ENCODE data around the gene ARFGEF2. TPM values are rescaled to one million over a fixed set of nuclear protein-coding genes. Genes with fewer than 3 reads are reported as not detected.
A peak's percentile ranks its signal among the peaks of the same experiment; 100 is the strongest.
"Not testable (repeated sequence)": the region's sequence is repeated elsewhere in the genome, so short reads cannot be mapped to it uniquely, and the experiment has no call there.

The ARFGEF2 gene
- total and polyA plus RNA-seq, 11 donors = 7.5 to 52.7 (median 40.2) TPM

- intact Hi-C loops (cut with DNase I) = no loop called here
- Histone ChIP-seq H3K36me3 (peaks cover 0 to 100% (median 100%) of the 10 kb centered on the region in 9 donors), H3K4me3 (no peak overlapping the region), H3K27ac (no peak overlapping the region), H3K9me3 (no peaks in the 10 kb centered on the region), H3K4me1 (no peaks in the 10 kb centered on the region), H3K27me3 (no peaks in the 10 kb centered on the region)
- ATAC-seq (no peak), DNase-seq (no peak)
- TF ChIP-seq POLR2A (IDR thresholded peaks at IDR 0.05) = no peak
- TF ChIP-seq, protein P1, sequence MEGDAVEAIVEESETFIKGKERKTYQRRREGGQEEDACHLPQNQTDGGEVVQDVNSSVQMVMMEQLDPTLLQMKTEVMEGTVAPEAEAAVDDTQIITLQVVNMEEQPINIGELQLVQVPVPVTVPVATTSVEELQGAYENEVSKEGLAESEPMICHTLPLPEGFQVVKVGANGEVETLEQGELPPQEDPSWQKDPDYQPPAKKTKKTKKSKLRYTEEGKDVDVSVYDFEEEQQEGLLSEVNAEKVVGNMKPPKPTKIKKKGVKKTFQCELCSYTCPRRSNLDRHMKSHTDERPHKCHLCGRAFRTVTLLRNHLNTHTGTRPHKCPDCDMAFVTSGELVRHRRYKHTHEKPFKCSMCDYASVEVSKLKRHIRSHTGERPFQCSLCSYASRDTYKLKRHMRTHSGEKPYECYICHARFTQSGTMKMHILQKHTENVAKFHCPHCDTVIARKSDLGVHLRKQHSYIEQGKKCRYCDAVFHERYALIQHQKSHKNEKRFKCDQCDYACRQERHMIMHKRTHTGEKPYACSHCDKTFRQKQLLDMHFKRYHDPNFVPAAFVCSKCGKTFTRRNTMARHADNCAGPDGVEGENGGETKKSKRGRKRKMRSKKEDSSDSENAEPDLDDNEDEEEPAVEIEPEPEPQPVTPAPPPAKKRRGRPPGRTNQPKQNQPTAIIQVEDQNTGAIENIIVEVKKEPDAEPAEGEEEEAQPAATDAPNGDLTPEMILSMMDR (IDR thresholded peaks at IDR 0.05) = no peak
- WGBS, 4 donors = 92 to 93% (median 93%) methylated on average over 12 of the region's 12 CpGs
These were observed 88.6 kb downstream of the ARFGEF2 start for GRCh38 chr20:49009899-49010631.

DNA sequence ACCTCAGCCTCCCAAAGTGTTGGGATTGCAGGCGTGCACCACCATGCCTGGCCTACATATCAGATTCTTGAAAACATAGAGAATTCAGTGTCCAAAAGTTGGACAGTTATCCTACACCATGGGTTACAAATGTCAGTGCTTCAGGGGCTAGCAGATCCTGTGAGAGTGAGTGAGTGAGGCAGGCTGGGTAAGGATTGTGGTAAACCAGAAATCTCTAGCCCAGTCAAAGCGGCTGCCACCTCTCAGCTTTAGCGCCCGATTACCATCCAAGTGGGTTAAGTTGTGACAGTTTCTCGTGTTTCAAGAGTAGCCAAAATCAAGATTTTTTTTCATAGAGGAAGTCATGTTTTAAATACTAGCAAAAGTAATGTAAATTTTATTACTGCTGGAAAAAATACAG, 102.7 kb downstream of the ARFGEF2 start:
- Histone ChIP-seq H3K4me3 (no peak overlapping the region), H3K27me3 (no peaks in the 10 kb centered on the region), H3K36me3 (peaks cover 0 to 99% (median 95%) of the 10 kb centered on the region in 9 donors), H3K4me1 (no peaks in the 10 kb centered on the region), H3K27ac (no peak overlapping the region), H3K9me3 (no peaks in the 10 kb centered on the region)
- ATAC-seq (no peak), DNase-seq (no peak)
- WGBS, 4 donors = 96 to 97% (median 96%) methylated on average over 5 of the region's 5 CpGs
- TF ChIP-seq, protein P1 (IDR thresholded peaks at IDR 0.05) = no peak
- no peak for TF ChIP-seq POLR2A (IDR thresholded peaks at IDR 0.05)
- intact Hi-C loops (cut with DNase I) = no loop called here

DNA sequence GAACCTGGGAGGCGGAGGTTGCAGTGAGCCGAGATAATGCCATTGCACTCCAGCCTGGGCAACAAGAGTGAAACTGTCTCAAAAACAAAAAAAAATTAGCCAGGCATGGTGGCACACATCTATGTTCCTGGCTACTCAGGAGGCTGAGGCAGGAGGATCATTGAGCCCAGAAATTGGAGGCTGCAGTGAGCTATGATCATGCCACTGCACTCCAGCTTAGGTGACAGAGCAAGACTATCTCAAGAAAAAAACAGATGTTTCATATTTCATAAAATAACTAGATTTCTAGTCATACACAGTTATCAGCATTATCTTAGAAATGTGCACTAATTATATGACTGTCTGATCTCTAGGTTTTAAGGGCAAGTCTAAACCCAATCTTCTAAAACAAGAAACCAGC, 106.7 kb downstream of the ARFGEF2 start:
- intact Hi-C loops (cut with DNase I); ATAC-seq; H3K27ac ChIP-seq; H3K4me1 ChIP-seq; H3K9me3 ChIP-seq; H3K4me3 ChIP-seq; DNase-seq; H3K27me3 ChIP-seq: not testable (repeated sequence)
- WGBS, 4 donors = 91 to 95% (median 94%) methylated on average over 2 of the region's 2 CpGs
- H3K36me3 ChIP-seq = peaks cover 0 to 99% (median 94%) of the 10 kb centered on the region in 9 donors

DNA sequence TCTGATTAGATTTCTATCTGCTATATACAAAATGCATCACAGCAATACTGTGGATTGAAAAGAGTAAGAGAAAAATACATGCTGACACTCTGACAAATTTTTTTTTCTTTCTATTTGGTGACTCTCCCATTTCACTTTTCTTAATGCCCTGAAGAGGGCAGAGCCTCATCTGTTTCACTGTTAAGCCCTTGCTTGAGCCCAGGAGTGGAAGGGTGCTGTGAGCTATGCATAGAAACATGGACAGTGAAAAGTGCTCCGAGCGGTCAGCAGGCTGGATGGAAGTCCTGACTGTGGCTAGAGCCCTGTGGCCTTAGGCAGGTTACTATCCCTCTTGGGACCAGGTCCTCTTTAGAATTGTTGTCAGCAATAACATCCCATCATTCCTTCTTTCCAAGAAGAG, 107.2 kb downstream of the ARFGEF2 start:
- WGBS, 4 donors = 39 to 59% (median 49%) methylated on average over 2 of the region's 2 CpGs
- intact Hi-C loops (cut with DNase I) = no loop called here
- DNase-seq = no peak
- H3K27ac ChIP-seq = no peak overlapping the region
- H3K4me1 ChIP-seq = no peaks in the 10 kb centered on the region
- TF ChIP-seq, protein P1 (IDR thresholded peaks at IDR 0.05) = peak in 5 of 12 donors; percentile 12 to 35 (median 31)
- no peak for TF ChIP-seq POLR2A (IDR thresholded peaks at IDR 0.05)
- no peak overlapping the region for H3K4me3 ChIP-seq
- no peaks in the 10 kb centered on the region for H3K27me3 ChIP-seq
- H3K36me3 ChIP-seq = peaks cover 0 to 100% (median 96%) of the 10 kb centered on the region in 9 donors
- ATAC-seq = peak in 3 of 4 donors; percentile 37 to 69 (median 48)
- H3K9me3 ChIP-seq = no peaks in the 10 kb centered on the region
